HG03439 (cell line): ENCODE results near the gene SLC6A3.

Experiments
- ATAC-seq: cut with Tn5 transposase; IDR thresholded peaks from one replicate; pipeline ENCODE4 v1.9.1; 2021; ENCODE audit warnings: mild to moderate bottlenecking, moderate library complexity; ENCODE audit not compliant: unreplicated experiment

Gene SLC6A3

GRCh38 chr5:1445313-1445688, at the start of gene SLC6A3:
SLC6A3 (minus strand) TSS chr5:1445440; CDS start chr5:1443197, 2,243 bp downstream.
- ATAC-seq = no peak

GRCh38 chr5:1493941-1494340, 48.7 kb upstream of the SLC6A3 start:
- ATAC-seq = no peak

GRCh38 chr5:1493413-1493812, 48.2 kb upstream of the SLC6A3 start:
- ATAC-seq = no peak

GRCh38 chr5:1492757-1493156, 47.5 kb upstream of the SLC6A3 start:
- ATAC-seq = no peak

DNA sequence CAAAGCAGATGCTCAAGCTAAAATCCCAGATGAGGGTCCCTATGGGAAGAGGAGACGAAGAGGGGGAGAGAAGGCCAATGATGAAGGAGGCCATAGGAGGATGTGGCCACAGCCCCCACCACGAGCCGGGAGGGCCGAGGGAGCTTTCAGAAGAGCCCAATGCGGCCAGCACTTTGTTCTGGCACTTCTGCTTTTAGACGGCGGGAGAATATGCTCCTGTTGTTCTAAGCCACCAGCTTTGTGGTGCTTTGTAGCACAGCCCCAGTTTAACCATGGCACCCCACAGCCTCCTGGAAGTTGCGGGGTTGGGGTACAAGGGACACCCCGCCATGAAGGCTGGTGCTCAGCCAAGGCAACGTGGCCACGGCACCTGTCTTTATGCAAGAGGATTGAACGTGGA, 45.1 kb upstream of the SLC6A3 start:
- no peak for ATAC-seq

DNA sequence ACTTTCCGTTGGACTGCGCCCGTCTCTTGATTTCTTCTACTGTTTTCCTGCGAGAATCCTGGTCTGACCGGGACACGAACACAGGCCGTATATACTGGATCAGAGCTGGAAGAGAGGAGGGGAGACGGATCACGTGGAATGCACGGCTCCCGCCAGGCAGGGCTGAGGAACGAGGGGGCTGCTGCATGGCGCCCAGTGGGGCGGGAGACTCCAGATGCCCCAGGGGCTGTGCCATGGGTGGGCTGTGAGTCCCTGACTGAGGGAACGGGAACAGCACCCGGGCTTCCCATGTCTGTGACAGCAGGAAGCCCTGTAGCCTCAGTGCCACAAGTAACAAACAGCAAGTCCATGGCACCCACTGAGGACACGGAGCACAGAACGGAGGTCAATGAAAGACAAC, 44.5 kb upstream of the SLC6A3 start:
- no peak for ATAC-seq

GRCh38 chr5:1488882-1489680, 43.8 kb upstream of the SLC6A3 start:
- peak; percentile 42 for ATAC-seq

DNA sequence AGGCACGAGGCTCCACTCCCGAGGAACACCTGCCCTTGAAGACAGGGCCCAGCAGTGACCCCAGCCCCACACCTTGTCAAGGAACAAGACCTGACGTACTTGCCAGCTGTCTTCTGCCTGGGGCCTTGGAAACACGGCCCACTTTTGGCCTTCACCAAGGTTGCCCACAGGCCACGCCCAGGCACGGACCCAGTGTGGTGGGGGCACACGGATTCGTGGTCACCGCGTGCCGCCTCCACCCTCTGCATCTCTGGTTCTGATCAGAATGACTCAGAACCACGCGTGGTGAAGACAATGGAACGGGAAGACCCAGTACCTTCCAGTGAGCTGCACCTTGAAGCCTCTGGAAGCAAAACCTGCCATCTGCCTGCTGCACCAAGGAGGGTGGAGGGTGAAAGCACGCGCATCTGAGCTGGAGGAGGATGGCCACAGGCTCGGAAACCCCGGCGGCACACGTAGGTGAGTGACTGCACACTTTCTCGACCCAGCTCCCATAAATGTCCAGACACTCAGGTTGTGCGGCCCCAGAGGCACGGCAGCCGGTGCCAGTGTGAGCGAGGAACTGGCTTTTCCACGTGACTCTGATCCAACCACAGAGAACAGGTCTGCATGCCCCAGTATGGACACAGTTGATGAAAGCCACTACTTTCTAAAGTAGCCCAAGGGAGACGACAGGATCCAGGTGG, 42.0 kb upstream of the SLC6A3 start:
- no peak for ATAC-seq

- no peak for ATAC-seq
Measured at GRCh38 chr5:1486271-1486670, 41.0 kb upstream of the SLC6A3 start.

GRCh38 chr5:1485579-1486118, 40.4 kb upstream of the SLC6A3 start:
- no peak for ATAC-seq

GRCh38 chr5:1484730-1485578, 39.7 kb upstream of the SLC6A3 start:
- ATAC-seq = peak; percentile 48

- no peak for ATAC-seq
Measured at GRCh38 chr5:1483856-1484729, 38.9 kb upstream of the SLC6A3 start.

DNA sequence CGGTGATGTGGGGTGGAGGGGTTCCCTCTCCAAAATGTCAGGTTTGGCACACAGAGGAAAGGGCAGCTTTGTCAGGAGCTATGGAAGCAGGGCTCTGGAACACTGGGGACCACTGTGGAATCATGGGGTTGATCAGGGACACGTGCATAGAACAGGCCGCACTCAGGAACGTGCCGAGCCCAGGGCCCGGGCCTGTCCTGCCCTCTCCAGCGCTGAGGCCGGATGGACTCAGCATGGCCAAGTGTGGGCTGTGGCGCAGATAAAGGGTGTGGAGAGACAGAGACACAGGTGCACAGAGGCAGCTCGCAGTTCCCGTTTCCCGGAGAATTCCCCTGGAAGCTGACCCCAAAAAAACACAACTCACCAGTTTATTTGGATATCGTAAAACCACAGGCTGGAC, 37.8 kb upstream of the SLC6A3 start:
- no peak for ATAC-seq

DNA sequence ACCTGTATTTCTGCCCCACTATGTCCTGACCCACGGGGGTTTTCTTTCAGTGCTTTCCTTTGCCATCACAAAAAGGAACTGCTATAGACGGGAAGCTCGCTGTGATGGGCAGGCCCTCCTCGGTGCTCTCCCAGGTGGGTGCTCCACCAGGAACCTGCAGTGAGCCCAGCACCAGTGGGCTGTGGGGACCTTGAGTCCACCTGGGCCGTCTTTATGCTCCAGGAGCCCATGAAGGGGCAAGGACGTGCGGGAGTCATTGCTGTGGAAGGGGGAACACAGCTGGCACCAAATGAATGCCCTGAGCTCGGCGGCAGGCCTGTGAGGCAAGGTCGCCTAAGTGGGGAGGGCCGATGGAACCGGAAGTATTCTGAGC, 36.7 kb upstream of the SLC6A3 start:
- no peak for ATAC-seq

DNA sequence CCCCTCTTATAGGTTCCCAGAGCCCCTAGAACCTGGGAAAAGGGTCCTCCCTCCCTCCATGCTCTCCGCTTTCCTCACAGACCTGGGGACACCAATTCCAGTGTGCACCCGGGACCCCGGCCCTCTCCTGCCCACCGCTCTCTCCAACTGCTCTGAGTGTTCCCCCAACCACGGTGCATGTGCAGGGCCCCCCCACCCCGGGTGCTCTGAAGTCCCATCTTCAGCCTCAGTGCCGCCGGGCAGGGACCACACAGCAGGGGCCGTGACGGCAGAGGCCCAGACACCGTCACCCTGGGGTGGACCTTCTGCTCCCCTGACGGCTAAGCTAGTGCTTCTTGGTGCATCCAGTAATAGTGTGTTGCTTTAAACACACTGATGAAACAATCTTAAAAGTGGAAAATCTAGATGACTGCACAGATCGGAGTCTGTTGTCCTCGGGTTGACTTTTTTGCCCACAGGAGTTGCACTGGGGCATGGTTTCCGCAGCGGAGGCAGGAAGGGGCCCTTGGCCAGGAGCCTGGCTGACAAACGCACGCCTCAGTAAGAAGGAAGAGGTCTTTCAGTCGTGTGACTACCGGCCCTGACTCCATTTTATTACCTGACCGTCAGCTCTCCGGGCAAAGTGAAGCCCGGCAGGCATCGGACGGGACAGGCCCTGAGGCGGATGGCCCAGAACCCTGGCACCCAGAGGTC, 36.2 kb upstream of the SLC6A3 start:
- no peak for ATAC-seq

- no peak for ATAC-seq
Measured at GRCh38 chr5:1480806-1481205, 35.6 kb upstream of the SLC6A3 start.

DNA sequence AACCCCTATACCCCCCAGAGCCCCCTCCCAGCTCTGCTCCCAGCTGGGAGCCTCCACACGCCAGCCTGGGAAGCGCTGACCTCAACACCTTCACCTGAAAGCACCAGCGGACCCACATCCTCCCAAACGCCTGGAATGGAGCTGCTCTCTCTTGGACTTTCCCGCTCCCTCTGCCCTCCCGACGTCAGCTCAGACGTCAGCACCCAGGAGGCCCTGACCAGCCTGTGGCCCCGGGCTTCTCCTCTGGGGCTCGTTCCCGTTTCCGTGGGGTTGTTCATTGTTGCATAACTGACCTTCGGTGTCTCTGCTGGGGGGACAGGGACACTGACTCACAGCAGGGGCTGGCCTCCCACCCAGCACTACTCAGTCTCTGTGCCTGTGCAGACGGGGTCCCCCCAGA, 35.0 kb upstream of the SLC6A3 start:
- ATAC-seq = no peak

DNA sequence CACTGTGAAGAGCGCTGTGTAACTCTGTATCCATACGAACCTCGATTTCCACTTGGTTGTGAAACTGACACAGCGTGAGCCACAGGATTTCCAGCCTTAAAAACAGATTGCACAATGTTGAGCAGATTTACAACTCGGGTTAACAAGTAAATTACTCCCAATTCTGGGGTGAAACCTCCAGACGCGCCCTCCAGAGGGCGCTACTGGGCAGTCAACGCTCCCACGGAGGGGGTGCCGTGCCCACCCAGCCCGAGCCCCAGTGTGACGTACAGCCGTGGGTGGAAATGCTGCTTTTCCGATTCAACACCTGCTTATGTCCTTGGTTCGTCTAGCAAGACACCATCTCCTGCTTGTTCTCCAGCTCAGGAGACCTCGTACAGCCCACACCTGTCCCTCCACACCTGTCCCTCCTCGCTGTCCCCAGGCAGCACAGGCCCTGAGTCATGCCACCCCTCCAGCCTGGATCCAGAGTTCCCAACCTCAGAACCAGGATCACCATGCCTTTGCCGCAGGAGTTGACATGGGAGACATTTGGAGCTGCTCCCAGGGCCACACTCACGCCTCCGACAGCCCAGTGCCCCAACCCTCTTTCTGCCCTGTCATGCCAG, 34.4 kb upstream of the SLC6A3 start:
- no peak for ATAC-seq

DNA sequence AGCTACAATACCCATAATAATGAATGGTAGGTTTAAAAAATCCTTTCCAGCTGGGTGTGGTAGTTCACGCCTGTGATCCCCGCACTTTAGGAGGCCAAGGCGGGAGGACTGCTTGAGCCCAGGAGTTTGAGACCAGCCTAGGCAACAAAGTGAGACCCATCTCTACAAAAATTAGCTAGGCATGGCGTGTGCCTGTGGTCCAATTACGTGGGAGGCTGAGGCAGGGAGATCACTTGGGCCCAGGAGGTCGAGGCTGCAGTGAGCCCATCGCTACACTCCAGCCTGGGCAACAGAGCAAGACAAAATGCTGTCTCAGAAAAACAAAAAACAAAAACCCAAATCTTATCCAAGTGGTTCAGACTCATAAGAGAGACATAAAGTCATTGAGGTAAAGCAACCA, 33.8 kb upstream of the SLC6A3 start:
- ATAC-seq = no peak
